Osteoblast (primary cell): ENCODE results near the gene NKAIN2. TPM values are rescaled to one million over a fixed set of nuclear protein-coding genes. Genes with fewer than 3 reads are reported as not detected.

Experiments used
- DNase-seq: peaks from one replicate; pipeline ENCODE4 v3.0.0; 2011; ENCODE audit warnings: low spot score, mixed read lengths; ENCODE audit not compliant: insufficient read length; ENCODE audit errors: missing footprints
- H2AFZ ChIP-seq: 2 replicates; pipeline ENCODE4 v1.6.0; 2011; ENCODE audit warnings: mild to moderate bottlenecking, low read length
- H3K27ac ChIP-seq: 2 replicates; pipeline ENCODE4 v1.5.1; 2011; ENCODE audit warnings: mild to moderate bottlenecking, low read depth, low read length, moderate library complexity
- H3K27me3 ChIP-seq: 2 replicates; pipeline ENCODE4 v1.6.0; 2012; ENCODE audit warnings: mild to moderate bottlenecking, control low read depth, inconsistent platforms, low read length, moderate library complexity; ENCODE audit not compliant: insufficient read depth
- H3K36me3 ChIP-seq: 2 replicates; pipeline ENCODE4 v1.5.1; 2011; ENCODE audit warnings: mild to moderate bottlenecking, low read length, control low read depth, moderate library complexity; ENCODE audit not compliant: insufficient read depth
- H3K4me1 ChIP-seq: 2 replicates; pipeline ENCODE4 v1.5.1; 2011; ENCODE audit warnings: mild to moderate bottlenecking, low read length, control low read depth, moderate library complexity; ENCODE audit not compliant: insufficient read depth
- H3K4me2 ChIP-seq: 2 replicates; pipeline ENCODE4 v1.6.0; 2011; ENCODE audit warnings: mild to moderate bottlenecking, low read length; ENCODE audit not compliant: insufficient read depth
- H3K4me3 ChIP-seq: fragments of 200-600 bp; sonication (generic); 3 replicates; pipeline ENCODE4 v1.5.1; 2012; ENCODE audit warnings: mild to moderate bottlenecking, low read length, inconsistent platforms; ENCODE audit not compliant: insufficient read depth
- H3K79me2 ChIP-seq: 2 replicates; pipeline ENCODE4 v1.6.0; 2012; ENCODE audit warnings: mild to moderate bottlenecking, low read length, control low read depth, inconsistent platforms; ENCODE audit not compliant: insufficient read depth
- H3K9me3 ChIP-seq: 2 replicates; pipeline ENCODE4 v1.5.1; 2011; ENCODE audit warnings: low read depth, low read length, control low read depth
- H4K20me1 ChIP-seq: 2 replicates; pipeline ENCODE4 v1.6.0; 2012; ENCODE audit warnings: mild to moderate bottlenecking, low read length, control low read depth; ENCODE audit not compliant: insufficient read depth
- CTCF ChIP-seq: IDR thresholded peaks from 2 replicates; pipeline ENCODE4 v1.5.1; 2011; ENCODE audit warnings: mild to moderate bottlenecking, low read depth, low read length, moderate library complexity; ENCODE audit errors: extremely low read depth
- total RNA-seq: library from RNA; depleted of rRNA; stranded (reverse); fragments of >200 nt; gene quantifications from 2 replicates; pipeline ENCODE4 v1.2.3, GENCODE V29; 2012

Gene NKAIN2
- total RNA-seq, 1 donor: under 0.01 TPM

- peaks cover 3% of the 10 kb centered on the region for H3K27me3 ChIP-seq
- no peaks in the 10 kb centered on the region for H4K20me1 ChIP-seq
- H3K9me3 ChIP-seq: no peaks in the 10 kb centered on the region
- no peaks in the 10 kb centered on the region for H3K4me1 ChIP-seq
- no peak overlapping the region for H3K4me3 ChIP-seq
- no peak overlapping the region for H3K27ac ChIP-seq
- H3K79me2 ChIP-seq: no peaks in the 10 kb centered on the region
- no peak for TF ChIP-seq CTCF
- H2AFZ ChIP-seq: no peak overlapping the region
- no peak for DNase-seq
- H3K4me2 ChIP-seq: no peak overlapping the region
- no peaks in the 10 kb centered on the region for H3K36me3 ChIP-seq
Measured at GRCh38 chr6:124769811-124770544, 966.3 kb downstream of the NKAIN2 start.

- TF ChIP-seq CTCF: no peak
- no peaks in the 10 kb centered on the region for H3K9me3 ChIP-seq
- peaks cover 3% of the 10 kb centered on the region for H3K27me3 ChIP-seq
- no peaks in the 10 kb centered on the region for H3K4me1 ChIP-seq
- no peak overlapping the region for H3K27ac ChIP-seq
- H3K79me2 ChIP-seq: no peaks in the 10 kb centered on the region
- H3K36me3 ChIP-seq: no peaks in the 10 kb centered on the region
- no peaks in the 10 kb centered on the region for H4K20me1 ChIP-seq
- no peak for DNase-seq
- no peak overlapping the region for H2AFZ ChIP-seq
- H3K4me3 ChIP-seq: no peak overlapping the region
- H3K4me2 ChIP-seq: no peak overlapping the region
Measured at GRCh38 chr6:124770784-124771183, 967.1 kb downstream of the NKAIN2 start.

GRCh38 chr6:124772733-124773319, 969.2 kb downstream of the NKAIN2 start:
- Histone ChIP-seq H3K9me3 (no peaks in the 10 kb centered on the region), H3K4me2 (no peak overlapping the region)
- DNase-seq: no peak

More at GRCh38 chr6:124772733-124773319, 969.2 kb downstream of the NKAIN2 start:
- Histone ChIP-seq H3K27me3 (peaks cover 3% of the 10 kb centered on the region), H4K20me1 (no peaks in the 10 kb centered on the region), H3K79me2 (no peaks in the 10 kb centered on the region), H3K27ac (no peak overlapping the region), H3K4me3 (no peak overlapping the region), H3K36me3 (no peaks in the 10 kb centered on the region), H3K4me1 (no peaks in the 10 kb centered on the region), H2AFZ (no peak overlapping the region)
- no peak for TF ChIP-seq CTCF
